ENCODE results near the gene OR10H4. TPM values are rescaled to one million over a fixed set of nuclear protein-coding genes. Genes with fewer than 3 reads are reported as not detected.
"Not testable (repeated sequence)": the region's sequence is repeated elsewhere in the genome, so short reads cannot be mapped to it uniquely, and the experiment has no call there.

OR10H4 gene, protein sequence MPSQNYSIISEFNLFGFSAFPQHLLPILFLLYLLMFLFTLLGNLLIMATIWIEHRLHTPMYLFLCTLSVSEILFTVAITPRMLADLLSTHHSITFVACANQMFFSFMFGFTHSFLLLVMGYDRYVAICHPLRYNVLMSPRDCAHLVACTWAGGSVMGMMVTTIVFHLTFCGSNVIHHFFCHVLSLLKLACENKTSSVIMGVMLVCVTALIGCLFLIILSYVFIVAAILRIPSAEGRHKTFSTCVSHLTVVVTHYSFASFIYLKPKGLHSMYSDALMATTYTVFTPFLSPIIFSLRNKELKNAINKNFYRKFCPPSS
- total RNA-seq = not detected in 2 replicates

DNA sequence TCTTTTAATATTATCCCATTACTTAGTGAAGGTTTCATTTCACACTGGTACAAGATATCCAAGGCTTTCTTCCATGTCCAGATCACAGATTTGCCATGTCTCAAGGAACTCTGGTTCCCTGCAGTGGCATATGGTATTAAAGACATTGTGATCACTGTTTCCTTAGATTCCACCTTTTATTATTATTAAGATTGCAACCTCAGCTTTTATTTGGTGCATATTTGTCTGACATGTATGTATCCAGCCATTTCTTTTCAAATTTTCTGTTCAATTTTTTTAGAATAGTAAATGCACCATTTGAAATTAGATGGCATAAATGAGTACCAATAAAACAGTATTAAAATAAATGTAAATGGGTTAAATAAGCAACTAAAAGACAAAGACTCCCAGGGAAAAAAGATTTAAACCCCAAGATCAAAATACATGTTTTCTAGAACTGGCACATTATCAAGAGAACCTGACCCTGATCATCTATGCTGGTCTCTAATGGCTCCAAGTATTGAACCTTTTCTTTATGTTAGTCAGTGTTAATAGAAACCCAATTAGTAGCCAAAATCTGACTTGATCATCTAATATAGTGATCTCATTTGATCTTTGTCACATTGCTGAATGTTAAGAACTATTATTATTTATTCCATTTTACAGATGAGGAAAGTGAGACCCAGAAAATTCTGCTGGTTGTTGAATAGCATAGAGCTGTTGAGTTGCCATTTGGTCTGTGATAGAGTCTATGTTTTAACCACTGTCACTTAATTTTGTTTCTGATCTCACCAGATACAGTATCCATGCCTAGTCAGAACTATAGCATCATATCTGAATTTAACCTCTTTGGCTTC, at the start of gene OR10H4:
TSS of gene OR10H4 (plus strand) at position 786 of the 836 bp plus-strand sequence. CDS start at position 786, 0 bp downstream.
- DNase-seq (ENCODE audit: low read depth) (no peak), FAIRE-seq (no peak)
- no peaks in the 10 kb centered on the region for H3K36me3 ChIP-seq (ENCODE audit: control insufficient read depth, insufficient read depth, low read length)
- H3K4me3 ChIP-seq (ENCODE audit: low read depth, low read length) = no peak within 1 kb of the TSS
- TF ChIP-seq, protein P1, sequence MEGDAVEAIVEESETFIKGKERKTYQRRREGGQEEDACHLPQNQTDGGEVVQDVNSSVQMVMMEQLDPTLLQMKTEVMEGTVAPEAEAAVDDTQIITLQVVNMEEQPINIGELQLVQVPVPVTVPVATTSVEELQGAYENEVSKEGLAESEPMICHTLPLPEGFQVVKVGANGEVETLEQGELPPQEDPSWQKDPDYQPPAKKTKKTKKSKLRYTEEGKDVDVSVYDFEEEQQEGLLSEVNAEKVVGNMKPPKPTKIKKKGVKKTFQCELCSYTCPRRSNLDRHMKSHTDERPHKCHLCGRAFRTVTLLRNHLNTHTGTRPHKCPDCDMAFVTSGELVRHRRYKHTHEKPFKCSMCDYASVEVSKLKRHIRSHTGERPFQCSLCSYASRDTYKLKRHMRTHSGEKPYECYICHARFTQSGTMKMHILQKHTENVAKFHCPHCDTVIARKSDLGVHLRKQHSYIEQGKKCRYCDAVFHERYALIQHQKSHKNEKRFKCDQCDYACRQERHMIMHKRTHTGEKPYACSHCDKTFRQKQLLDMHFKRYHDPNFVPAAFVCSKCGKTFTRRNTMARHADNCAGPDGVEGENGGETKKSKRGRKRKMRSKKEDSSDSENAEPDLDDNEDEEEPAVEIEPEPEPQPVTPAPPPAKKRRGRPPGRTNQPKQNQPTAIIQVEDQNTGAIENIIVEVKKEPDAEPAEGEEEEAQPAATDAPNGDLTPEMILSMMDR (IDR thresholded peaks at IDR 0.05; ENCODE audit: insufficient read depth, low read length, severe bottlenecking) = no peak
- no peaks in the 10 kb centered on the region for H3K27me3 ChIP-seq (ENCODE audit: control insufficient read depth, insufficient read depth, low read length)

DNA sequence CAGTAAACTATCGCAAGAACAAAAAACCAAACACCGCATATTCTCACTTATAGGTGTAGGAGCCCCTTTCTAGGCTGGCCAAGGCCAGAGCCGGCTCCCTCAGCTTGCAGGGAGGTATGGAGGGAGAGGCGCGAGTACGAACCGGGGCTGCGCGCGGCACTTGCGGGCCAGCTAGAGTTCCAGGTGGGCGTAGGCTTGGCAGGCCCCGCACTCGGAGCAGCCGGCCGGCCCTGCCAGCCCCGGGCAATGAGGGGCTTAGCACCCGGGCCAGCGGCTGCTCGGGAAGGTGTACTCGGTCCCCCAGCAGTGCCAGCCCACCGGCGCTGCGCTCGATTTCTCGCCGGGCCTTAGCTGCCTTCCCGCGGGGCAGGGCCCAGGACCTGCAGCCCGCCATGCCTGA, 49.2 kb upstream of the OR10H4 start:
- not testable (repeated sequence) for DNase-seq (ENCODE audit: low read depth); H3K27me3 ChIP-seq (ENCODE audit: control insufficient read depth, insufficient read depth, low read length); H3K4me3 ChIP-seq (ENCODE audit: low read depth, low read length); H3K36me3 ChIP-seq (ENCODE audit: control insufficient read depth, insufficient read depth, low read length); FAIRE-seq

DNA sequence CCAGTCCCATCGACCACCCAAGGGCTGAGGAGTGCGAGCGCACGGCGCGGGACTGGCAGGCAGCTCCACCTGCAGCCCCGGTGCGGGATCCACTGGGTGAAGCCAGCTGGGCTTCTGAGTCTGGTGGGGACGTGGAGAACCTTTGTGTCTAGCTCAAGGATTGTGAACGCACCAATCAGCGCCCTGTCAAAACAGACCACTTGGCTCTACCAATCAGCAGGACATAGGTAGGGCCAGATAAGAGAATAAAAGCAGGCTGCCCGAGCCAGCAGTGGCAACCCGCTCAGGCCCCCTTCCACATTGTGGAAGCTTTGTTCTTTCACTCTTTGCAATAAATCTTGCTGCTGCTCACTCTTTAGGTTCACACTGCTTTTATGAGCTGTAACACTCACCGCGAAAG, 48.8 kb upstream of the OR10H4 start:
- H3K27me3 ChIP-seq (ENCODE audit: control insufficient read depth, insufficient read depth, low read length); H3K4me3 ChIP-seq (ENCODE audit: low read depth, low read length); FAIRE-seq; H3K36me3 ChIP-seq (ENCODE audit: control insufficient read depth, insufficient read depth, low read length); DNase-seq (ENCODE audit: low read depth): not testable (repeated sequence)

DNA sequence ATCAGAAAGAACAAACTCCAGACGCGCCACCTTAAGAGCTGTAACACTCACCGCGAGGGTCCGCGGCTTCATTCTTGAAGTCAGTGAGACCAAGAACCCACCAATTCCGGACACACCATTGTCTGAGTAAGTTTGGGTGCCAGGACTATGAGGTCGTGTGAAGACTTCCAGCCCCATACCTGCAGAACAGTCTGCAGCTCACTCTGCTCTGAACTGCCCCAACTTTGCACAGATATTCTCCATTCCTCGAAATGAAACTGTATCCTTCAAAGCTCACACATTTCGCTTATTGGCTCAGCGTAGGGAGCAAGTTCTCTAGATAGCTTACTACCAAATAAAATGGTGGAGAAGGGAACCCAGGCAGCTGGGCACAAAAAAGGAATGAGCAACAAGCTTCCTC, 48.3 kb upstream of the OR10H4 start:
- TF ChIP-seq, protein P1 (IDR thresholded peaks at IDR 0.05; ENCODE audit: insufficient read depth, low read length, severe bottlenecking) = no peak
- FAIRE-seq = no peak
- no peak for DNase-seq (ENCODE audit: low read depth)
- H3K4me3 ChIP-seq (ENCODE audit: low read depth, low read length) = no peak overlapping the region
- H3K27me3 ChIP-seq (ENCODE audit: control insufficient read depth, insufficient read depth, low read length) = no peaks in the 10 kb centered on the region
- H3K36me3 ChIP-seq (ENCODE audit: control insufficient read depth, insufficient read depth, low read length) = no peaks in the 10 kb centered on the region

DNA sequence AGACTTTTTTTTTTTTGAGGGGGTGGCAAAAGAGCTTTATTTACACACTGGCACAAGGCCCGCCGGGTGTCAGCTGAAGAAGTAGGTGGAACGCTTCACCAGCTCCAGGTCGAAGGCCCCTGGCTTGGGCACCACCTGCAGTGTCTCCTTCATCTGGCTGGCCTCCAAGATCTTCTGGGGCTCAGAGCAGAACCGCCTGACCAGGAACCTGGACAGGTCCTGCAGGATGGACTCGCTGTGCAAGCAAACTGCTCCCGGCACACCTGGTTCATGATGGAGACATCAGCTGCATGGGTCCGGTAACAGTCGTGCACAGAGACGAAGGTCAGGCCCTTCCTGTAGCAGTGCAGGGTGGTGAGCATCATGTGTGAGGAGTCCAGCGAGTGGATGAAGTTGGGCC, 46.6 kb upstream of the OR10H4 start:
- peak; percentile 18 for FAIRE-seq
- no peak for DNase-seq (ENCODE audit: low read depth)
- no peaks in the 10 kb centered on the region for H3K27me3 ChIP-seq (ENCODE audit: control insufficient read depth, insufficient read depth, low read length)
- H3K36me3 ChIP-seq (ENCODE audit: control insufficient read depth, insufficient read depth, low read length) = no peaks in the 10 kb centered on the region
- H3K4me3 ChIP-seq (ENCODE audit: low read depth, low read length) = no peak overlapping the region
- TF ChIP-seq, protein P1 (IDR thresholded peaks at IDR 0.05; ENCODE audit: insufficient read depth, low read length, severe bottlenecking) = no peak

DNA sequence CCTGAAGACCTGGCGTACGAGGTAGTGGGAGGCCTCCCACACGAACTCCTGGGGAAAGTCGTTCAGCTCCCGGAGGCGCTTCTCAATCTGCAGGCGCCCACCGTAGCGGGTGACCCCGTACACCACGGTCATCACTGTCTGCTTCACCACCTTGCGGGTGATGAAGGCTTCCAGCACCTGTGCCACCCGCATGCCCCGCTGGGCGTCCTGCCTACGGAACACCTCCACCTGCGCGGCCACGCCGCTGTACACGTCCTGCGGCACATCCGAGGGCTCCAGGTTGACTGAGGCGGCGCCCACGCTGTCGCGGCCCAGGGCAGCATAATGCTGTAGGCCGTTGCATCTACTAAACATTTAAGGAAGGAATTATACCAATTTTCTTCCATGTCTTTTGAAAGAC, 45.9 kb upstream of the OR10H4 start:
- not testable (repeated sequence) for H3K4me3 ChIP-seq (ENCODE audit: low read depth, low read length); DNase-seq (ENCODE audit: low read depth); FAIRE-seq; H3K36me3 ChIP-seq (ENCODE audit: control insufficient read depth, insufficient read depth, low read length); H3K27me3 ChIP-seq (ENCODE audit: control insufficient read depth, insufficient read depth, low read length)

DNA sequence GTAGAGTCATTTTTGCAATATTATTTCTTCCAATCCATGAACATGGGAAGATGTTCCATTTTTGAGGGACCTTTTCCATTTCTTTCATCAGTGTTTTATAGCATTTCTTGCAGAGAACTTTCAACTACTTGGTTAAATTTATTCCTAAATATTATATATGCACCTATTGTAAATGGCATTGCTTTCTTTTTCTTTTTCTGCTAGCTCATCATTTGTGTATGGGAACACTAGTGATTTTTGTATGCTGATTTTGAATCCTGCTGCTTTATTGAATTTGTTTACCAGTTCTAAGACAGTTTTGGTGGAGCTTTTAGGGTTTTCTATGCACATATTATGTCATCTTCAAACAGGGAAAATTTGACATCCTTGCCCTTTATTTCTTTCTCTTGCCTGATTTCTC, 43.8 kb upstream of the OR10H4 start:
- no peak for DNase-seq (ENCODE audit: low read depth)
- Histone ChIP-seq H3K36me3 (ENCODE audit: control insufficient read depth, insufficient read depth, low read length) (no peaks in the 10 kb centered on the region), H3K4me3 (ENCODE audit: low read depth, low read length) (no peak overlapping the region), H3K27me3 (ENCODE audit: control insufficient read depth, insufficient read depth, low read length) (no peaks in the 10 kb centered on the region)
- FAIRE-seq = no peak
- TF ChIP-seq, protein P1 (IDR thresholded peaks at IDR 0.05; ENCODE audit: insufficient read depth, low read length, severe bottlenecking) = no peak
